OCI-LY1 (cell line): ENCODE data around the gene RETN.

Experiments used
- EZH2 ChIP-seq: fragments of 200-600 bp; sonication (generic), shearing (Covaris generic); IDR thresholded peaks from 2 replicates; pipeline ENCODE4 v1.8.0; 2017; ENCODE audit warnings: borderline replicate concordance, mixed run types, mild to moderate bottlenecking, antibody characterized with exemption, low read length, moderate library complexity, mixed read lengths
- TF ChIP-seq, protein P1 (sequence below): fragments of 200-600 bp; sonication (generic), shearing (Covaris generic); IDR thresholded peaks from 2 replicates; pipeline ENCODE4 v1.5.1; 2017; ENCODE audit warnings: mild to moderate bottlenecking, antibody characterized with exemption, low read length, moderate library complexity, mixed read lengths

DNA sequence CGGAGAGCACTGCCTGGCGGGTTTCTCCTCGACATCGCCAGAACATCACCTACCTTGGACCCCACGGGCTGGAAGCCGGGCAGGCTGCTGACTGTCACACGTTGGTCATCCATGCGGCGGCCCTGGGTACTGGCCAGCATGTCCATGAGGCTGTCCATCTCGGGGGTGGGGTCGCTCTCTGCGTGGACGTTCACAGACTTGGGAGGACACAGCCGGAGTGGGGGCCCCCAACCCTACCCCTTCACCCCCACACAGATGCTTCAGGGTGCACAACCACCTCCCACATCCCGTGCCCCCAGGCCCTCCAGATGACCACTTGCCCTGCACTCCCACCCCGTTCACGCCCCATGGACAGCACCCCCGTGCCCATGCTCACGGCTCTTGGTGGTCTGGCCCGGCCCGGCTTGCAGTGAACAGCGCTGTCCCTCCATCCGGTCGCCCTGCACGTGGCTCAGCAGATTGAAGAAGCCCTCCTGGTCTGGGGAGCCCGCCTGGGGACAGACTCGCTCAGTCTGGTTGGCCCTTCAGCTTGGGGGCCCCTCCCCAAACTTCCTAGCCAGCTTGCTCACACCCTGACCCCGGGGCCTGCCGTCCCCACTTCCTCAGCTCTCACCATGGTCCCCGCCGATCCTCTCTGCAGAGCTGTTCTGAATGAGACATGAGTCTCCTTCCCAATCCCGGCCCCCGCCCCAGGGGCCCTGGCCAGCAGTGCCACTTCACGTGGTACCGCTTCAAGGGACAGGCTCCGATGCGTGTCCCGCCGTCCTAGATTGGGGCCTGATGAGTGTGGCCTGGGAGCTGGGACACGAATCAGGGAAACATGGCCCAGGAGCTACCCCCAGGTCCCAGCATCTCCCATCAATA lies 36.3 kb upstream of the RETN start:
- TF ChIP-seq, protein P1, sequence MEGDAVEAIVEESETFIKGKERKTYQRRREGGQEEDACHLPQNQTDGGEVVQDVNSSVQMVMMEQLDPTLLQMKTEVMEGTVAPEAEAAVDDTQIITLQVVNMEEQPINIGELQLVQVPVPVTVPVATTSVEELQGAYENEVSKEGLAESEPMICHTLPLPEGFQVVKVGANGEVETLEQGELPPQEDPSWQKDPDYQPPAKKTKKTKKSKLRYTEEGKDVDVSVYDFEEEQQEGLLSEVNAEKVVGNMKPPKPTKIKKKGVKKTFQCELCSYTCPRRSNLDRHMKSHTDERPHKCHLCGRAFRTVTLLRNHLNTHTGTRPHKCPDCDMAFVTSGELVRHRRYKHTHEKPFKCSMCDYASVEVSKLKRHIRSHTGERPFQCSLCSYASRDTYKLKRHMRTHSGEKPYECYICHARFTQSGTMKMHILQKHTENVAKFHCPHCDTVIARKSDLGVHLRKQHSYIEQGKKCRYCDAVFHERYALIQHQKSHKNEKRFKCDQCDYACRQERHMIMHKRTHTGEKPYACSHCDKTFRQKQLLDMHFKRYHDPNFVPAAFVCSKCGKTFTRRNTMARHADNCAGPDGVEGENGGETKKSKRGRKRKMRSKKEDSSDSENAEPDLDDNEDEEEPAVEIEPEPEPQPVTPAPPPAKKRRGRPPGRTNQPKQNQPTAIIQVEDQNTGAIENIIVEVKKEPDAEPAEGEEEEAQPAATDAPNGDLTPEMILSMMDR, result no peak
- no peak for TF ChIP-seq EZH2
